CD4-positive, alpha-beta T cell treated with Interleukin-15 for 1 hour (primary cell): ENCODE data around the gene TLR4.

ENCODE experiments used
- DNase-seq: peaks from one replicate; pipeline ENCODE4 v3.0.0-alpha.2; 2020

The TLR4 gene

DNA sequence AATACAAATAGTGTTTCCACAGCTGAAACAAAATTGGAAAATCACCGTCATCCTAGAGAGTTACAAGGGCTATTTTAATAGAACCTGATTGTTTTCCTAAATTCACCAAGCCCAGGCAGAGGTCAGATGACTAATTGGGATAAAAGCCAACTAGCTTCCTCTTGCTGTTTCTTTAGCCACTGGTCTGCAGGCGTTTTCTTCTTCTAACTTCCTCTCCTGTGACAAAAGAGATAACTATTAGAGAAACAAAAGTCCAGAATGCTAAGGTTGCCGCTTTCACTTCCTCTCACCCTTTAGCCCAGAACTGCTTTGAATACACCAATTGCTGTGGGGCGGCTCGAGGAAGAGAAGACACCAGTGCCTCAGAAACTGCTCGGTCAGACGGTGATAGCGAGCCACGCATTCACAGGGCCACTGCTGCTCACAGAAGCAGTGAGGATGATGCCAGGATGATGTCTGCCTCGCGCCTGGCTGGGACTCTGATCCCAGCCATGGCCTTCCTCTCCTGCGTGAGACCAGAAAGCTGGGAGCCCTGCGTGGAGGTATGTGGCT lies at the start of gene TLR4:
Gene TLR4 (plus strand): TSS at position 380 of the 552 bp plus-strand sequence. CDS start 70 bp downstream, at position 450.
- DNase-seq, result peak; percentile 74

DNA sequence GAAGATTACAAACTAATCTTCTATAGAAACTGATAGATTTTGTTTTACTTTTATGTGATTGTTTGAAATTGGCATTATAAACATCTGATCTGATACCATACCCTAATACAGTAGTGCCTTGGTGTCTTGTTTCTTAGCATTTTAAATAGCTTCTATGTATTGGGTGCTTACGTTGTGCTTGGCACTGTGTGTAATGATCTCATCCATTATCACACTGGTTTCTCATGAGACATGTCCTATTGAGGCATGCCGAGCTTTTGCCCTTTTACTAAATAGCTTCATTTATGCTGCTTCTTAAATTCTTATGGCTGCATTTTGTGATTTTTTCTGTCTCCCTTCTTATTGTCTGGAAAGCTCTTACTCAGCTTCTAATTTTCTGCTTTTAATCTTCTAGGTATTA lies 48.2 kb upstream of the TLR4 start:
- no peak for DNase-seq

DNA sequence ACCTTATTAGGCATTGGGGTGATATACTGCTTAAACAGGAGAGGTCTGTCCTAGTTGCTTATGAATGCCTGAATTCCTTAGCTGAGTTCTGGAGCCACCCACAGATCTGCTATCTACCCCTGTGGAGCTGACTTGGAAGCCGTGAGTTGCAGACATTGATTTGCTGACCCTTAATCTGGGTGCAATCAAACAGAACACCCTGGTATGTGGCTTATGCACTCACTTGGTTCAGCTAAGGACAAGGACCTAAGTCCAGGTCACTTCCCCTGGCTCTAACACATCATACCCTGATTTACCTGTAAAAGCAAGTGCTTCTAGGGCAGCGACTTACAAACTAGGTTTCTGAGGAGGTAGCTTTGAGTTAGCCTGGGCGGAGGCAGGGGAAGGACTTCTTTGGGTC lies 41.6 kb upstream of the TLR4 start:
- no peak for DNase-seq

DNA sequence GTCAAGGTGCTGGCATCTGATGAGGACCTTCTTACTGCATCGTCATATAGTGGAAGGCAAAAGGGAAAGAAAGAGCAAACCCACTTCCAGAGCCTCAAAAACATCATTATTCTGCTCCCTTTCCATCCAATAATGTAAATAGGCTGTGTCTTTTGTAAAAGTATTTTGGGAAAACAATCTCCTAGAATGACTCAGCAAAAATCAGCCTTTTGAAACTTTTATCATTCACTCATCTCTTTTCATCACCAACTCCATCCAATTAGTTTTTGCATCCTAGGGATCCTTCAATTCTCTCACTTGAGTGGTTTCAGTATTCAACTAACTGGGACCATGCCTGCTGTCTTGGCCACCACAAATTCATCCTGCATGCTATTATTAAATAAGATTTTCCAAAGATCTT lies 39.8 kb upstream of the TLR4 start:
- DNase-seq, result no peak

DNA sequence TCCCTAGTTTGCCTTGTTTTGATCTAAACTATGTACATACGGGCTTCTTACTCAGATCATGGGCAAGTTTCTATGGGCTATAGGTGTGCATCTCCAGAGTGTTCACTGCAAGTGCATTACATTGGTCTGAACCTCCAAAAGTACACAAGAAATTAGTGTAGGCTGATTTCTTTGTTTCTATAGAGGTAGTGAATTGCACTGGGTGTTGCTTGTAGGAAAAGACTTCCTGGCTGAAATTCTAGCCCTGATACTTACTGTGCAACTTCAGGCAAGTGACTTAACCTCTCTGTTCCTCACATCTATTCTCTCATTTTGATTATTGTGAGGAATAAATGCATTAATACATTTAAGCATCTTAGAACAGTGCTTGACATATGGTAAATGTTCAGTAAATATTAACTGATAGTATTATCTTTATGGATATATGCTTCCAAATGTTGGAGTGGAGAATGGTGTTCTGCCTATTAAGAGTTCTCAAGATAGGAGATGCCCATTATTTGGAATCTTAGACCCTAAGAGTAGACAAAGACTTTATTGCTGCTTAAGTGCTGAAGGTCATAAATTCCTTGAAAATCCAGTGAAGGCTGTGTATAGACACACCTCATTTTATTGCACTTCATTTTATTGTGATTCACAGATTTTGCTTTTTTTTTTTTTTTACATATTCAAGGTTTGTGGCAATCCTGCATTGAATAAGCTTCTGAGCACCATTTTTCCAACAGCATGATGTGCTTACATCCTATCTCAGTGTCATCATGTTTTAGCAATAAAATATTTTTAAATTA lies 38.4 kb upstream of the TLR4 start:
- DNase-seq, result no peak

DNA sequence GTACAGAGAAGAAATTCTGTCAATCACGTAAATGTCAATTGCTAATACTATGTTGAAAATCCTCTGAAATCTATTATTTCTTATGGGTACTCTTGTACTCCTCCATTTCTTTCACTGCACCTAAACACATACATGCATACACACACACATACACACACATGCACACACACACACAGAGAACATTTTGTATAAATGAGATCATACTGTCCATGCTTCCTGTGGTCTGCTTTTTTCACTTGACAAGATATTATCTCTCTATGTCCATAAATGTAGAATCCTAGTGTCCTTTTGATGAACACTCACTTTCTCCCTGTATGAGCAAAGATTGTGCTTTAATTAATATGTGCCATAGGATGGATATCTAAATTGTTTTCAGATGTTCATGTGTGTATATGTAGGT lies 32.7 kb upstream of the TLR4 start:
- DNase-seq, result no peak

DNA sequence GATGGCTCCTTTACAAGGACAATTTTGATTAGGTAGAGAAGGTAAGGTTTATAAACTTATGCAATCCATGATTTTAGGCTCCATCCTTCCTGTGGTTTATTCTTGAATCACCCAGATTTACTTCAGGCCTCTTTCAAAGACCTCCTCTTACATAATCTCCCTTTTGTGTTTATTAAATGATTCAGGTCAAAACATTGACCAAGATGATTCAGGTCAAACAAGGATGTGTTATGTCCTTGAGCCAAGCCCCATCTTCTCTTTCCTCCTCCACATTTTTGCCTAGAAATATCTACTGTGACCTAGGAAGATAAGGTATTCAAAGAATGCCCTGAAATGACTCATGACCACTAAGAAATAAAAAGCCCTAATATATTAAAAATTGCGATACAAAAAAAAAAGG lies 31.8 kb upstream of the TLR4 start:
- no peak for DNase-seq

DNA sequence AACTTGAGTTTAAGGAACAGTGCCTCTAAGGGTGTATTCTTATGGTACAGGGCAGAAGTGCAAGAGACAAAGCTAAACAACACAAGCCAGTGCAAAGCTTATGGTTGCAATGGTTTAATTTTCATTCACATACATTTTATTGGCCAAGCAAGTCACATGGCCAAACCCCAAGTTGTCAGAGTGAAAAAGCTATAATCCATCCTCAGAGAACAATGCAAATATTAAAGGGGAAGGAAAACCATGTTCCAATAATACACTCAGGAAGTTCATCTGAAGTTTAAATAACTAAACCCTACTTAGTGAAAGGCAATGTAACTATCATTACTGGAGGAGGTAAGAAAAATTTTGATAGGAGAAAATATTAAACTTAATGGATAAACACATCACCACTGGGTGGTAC lies 26.6 kb upstream of the TLR4 start:
- no peak for DNase-seq

DNA sequence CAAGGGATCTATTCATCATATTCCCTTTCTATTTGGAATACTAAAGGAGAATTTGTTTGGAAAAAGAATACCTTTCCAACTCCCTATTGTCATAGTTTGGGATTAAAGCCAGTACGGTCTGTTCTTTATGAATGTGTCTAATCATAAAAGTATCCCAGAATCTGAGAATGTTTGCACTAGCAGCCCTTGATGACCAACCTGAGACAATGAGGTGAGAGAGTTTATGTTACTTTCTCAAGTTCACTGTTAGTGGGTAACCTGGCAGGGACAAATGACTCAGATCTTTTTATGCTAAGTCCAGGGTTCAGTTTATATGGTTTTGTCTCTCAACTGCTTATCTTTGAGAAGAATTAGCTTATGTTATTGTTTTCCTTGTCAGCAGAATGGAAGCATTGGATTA lies 25.3 kb upstream of the TLR4 start:
- DNase-seq, result no peak

DNA sequence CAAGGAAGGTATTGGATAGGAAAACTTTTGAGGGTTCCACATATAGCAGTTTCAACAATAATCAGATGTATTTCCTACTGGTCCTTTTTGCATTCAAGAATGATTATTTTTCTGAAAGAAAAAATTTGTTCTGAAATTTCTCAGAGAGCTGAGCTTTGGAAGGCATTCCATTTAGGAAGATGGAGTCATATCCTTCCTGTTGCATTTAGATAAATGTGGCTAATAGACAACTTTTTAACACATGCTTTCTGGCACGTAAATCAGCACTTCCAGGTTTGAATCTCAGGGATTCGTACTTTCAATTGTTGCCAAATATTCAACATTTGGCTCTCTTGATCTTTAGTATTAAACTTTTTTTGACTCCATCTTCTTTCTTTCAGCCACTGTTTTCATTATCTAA lies 24.8 kb upstream of the TLR4 start:
- no peak for DNase-seq

DNA sequence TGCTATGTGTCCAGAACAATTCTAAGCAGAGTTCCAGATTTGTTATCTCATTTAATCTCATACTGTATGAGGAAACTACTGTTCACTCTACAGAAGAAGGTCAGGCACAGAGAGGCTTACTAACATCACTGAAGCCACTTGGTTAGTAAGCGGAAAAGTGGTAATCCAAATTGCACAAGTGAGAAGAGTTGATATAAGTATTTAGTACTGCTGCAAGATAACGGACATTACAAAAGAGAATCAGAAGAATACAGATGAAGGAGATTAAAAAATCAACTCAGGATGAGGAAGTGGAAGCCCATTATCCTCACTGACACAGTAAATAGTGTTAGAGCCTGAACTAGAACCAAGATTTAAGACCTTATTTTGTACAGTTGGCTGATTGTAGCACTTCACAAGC lies 22.3 kb upstream of the TLR4 start:
- DNase-seq, result no peak

DNA sequence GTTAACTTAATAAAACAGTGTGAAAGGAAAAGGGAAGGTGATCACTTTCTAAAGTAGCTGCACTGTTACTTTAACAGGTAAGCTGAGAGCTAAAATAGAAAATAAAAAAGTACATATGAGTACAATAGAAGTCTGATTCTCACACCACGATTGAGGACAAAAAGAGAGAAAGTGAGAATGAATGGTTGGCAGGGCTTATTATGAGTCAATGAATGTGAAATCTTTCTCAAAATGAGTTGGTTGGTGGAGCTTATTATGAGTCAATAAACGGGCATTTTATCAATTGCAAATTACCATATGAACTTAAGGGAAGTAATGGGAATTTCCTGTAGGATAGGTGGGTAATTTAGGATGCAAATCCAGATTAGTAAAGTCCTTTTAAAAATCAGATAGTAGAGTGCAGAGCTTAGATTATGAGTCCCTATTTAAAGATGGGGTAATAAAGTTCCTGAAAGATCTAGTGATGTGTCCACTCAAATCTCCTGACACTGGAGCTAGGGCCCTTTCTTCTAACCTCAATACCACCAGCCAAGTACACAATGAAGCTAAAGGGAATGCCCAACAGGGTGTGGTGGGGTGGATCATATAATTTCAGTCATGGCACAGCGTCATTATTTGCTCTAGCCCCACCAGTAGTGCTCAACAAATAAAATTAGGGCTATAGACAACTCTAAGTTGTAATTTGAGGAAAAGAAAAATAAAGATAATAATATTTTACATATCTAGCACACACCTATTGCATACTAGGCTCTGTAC lies 21.1 kb upstream of the TLR4 start:
- DNase-seq, result no peak

DNA sequence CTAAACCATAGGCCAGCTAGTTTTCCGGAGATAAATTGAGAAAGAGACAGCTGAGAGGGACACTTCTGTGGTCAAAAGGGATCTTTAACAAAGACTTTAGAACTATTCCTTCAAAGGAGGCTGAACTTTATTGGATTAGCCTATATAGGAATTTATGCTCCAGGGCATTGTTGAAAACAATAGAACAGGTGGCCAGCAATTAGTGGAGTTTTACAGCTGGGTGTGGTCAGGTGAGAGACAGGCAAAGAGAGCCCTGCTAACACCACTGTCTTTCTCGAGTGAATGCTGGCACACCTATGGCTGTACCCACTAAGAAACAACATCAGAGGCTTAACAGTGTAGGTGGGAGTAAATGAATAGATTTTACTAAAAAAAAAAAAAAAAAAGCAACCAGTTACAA lies 16.7 kb upstream of the TLR4 start:
- DNase-seq, result no peak

DNA sequence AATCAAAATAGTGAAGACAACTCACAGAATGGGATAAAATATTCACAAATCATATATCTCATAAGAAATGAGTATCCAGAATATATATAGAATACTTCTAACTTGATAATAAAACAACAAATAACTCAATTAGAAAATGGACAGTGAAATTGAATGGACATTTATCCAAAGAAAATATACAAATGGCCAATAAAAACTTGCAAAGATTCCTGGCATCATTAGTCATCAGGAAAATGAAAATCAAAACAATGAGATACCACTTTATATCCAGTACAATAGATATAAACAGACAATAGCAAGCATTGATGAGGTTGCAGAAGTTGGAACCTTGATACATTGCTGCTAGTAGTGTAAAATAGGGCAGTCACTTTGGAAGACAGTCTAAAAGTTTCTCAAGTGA lies 12.8 kb upstream of the TLR4 start:
- DNase-seq, result no peak

DNA sequence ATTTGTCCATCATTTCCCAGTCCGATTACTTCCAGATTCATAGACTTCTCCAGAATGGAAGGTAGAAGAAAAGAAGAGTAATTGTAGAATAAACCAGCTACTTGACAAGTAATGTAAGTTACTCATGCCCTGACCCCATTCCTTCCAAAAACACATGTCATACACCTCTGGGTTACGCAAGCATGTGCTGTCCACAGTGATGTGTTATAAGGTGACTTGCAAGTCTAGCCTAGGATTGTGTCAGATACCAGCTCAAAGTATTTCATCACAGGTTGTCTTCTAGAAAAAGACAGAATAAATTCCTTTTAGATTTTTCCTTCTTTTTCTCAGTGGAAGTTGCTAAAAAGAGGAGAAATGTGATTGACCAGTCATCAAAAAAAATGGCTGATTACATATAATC lies 8.0 kb upstream of the TLR4 start:
- DNase-seq, result peak; percentile 62

DNA sequence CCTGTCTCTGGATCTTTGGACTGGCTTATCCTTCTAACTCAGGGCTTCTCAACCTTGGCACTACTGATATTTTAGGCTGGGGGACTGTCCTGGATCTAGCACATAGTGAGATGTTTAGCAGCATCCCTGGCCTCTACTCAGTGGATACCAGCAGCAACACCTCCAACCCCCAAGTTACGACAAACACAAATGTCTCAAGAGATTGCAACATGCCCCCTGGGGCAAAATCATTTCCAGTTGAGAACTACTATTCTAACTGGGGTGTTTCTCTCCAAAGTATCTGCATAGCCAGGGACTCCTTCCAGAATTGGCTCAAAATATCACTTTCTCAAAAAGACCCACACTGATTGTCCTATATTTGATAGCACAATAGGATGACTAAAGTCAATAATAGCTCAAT lies 7.2 kb upstream of the TLR4 start:
- DNase-seq, result no peak

DNA sequence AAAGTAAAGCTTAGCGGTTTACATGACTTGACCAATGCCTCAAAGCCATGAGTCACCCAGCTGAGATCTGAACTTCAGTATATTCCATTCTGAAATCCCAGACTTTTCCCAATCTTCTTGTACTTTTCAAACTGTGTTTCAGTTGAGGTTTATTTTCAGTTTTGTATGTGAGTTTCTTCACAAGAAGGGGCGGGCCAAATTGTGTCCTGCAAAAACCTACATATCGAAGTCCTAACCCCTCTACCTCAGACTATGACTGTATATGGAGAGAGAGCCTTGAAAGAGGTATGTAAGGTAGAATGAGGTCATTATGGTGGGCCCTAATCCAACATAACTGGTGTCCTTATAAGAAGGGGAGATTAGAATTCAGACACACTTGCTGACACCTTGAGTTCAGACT lies 666 bp upstream of the TLR4 start:
- no peak for DNase-seq

DNA sequence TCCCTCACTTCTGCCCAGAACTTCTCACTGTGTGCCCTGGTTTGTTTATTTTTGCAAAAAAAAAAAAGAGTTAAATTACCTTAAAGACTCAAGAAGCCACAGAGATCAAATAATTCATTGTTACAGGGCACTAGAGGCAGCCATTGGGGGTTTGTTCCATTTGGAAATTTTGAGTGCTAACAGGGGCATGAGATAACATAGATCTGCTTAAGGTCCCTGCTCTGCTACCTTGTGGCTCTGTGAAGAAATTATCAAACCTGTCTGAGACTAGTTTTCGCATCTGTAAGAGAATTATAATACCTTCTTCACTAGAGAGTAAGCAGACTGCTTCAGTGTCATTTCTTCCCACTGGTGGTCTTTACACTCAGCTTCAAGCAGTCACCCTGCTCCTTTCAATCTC lies 394 bp downstream of the TLR4 start:
- no peak for DNase-seq

DNA sequence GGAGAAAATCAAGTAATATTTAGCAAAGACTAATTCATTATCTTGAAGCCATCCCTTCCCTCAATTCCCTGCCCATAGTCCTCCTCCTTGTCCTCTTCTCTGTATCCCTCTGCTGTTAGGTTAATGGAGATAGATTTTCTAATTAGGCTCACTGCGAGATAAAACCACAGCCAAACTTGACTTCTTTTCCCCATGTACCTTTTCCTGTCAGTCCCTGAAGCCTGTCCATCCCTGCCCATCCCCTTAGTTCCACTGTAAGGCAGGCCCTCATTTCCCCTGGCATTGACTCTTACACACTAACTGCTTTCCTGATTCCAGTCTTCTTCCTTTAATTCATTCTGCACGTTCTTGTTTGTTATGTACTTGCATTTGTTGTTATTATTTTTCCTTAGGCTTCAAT lies 1.2 kb downstream of the TLR4 start:
- no peak for DNase-seq

DNA sequence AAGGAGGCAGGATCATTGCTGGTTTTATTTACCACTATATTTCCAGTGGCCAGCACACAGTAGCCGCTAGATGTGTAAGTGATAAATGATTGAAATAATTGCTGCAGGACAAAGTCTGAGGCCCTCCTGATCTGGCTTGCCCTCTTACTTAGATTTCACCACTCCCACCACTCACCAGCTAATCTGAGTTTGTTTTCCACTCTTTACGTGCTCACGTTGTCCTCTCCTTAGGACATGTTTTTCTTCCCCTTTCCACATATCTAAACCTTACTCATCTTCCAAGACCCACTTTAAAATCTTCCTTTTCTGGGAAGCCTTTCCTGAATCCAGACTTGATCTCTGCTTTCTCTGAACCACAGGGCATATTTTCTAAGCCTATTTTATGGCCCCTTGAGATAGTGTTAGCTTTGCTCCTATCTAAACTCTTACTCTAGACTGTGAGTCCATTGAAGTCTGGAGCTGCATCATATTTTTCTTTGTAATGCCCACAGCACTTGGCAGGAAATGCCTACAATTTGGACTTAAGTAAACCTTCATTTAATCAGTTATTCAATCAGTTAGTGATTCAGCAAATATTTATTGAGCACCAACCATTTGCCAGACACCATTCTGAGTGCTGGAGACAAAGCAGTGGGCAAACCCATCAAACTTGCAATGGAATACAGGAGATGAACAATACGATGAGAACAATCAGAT lies 2.4 kb downstream of the TLR4 start:
- DNase-seq, result no peak

DNA sequence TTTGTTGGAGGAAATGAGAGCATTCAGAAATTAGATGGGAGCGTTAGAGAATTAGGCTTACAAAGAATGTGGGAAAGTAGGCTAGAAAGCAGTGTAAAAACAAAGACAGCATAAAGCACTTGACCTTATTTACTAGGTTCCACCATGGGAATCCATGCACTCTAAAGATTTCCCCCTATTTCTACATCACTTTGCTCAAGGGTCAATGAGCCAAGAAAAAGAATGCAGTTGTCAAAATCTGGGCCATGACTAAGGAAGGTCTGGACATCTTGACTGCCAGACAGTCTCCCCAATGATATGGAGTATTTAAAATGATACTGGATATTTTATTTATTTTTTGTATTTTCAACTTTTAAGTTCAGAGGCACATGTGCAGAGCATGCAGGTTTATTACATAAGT lies 3.4 kb downstream of the TLR4 start:
- no peak for DNase-seq

DNA sequence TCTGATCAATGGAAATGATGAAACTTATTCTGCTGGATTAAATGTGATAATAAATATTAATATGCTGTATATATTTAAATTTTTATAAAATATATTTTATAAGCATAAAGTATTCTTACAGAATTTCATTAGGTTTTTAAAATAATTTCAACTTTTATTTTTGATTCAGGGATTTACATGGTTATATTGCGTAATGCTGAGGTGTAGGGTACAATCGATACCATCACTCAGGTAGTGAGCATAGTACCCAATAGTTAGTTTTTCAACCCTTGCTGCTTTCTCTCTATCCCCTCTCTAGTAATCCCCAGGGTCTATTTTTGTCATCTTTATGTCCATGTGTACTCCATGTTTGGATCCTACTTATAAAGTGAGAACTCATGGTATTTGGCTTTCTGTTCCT lies 5.7 kb downstream of the TLR4 start:
- DNase-seq, result no peak

DNA sequence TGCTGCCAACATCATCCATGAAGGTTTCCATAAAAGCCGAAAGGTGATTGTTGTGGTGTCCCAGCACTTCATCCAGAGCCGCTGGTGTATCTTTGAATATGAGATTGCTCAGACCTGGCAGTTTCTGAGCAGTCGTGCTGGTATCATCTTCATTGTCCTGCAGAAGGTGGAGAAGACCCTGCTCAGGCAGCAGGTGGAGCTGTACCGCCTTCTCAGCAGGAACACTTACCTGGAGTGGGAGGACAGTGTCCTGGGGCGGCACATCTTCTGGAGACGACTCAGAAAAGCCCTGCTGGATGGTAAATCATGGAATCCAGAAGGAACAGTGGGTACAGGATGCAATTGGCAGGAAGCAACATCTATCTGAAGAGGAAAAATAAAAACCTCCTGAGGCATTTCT lies 10.1 kb downstream of the TLR4 start:
- DNase-seq, result no peak
